ENCODE results near the gene HEMGN.

DNA sequence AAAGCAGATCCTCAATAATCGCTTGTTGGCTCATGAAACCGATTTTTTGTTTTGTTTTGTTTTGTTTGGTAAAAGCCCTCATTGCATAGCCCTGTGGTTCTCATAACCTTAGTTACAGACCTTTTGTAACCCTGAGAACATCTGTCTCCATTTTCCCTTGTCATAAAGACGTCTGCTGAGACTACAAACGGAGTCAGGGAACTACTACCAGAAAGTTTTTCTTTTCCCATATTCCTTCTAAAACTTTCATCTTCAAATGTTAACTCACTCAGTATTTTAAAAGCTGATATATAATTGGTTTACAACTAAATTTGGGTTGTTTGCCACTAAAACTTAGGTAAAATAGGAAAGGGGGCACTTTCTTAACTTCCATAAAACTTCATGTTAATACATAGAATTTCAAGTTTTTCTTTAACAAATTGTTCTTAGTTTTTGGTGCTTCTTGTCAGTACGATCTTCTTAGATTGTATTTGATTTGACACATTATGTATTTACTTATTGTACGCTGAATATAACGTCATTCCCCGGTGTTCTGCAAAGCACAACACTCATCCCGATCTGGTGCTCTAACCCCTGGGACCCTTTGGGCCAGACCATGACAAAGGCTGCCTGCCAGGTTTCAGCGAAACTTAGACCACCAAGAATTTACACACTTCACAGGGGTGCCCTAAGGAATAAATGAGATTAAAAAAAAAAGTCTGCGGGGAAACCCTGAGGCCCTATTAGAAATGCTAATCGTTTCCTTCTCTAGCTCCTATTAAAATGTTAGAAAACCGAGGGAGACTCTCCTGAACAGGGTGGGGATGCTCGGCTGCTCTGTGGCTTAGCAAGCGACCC, 44.1 kb upstream of the HEMGN start:
- no peak for TF ChIP-seq CTCF (IDR thresholded peaks at IDR 0.05)
- TF ChIP-seq POLR2A (IDR thresholded peaks at IDR 0.05): no peak

Data from uterus (tissue), 2 donors.